ENCODE data around the gene LRIG1. TPM values are rescaled to one million over a fixed set of nuclear protein-coding genes. Genes with fewer than 3 reads are reported as not detected.

Gene LRIG1
- total and polyA plus RNA-seq, 2 of the 8 experiments (the other 6 are each of a cell fraction or from before 2014, with no cell fraction given) = 78.1 to 88.7 TPM

GRCh38 chr3:66517241-66517640 lies 16.4 kb upstream of the LRIG1 start:
- FAIRE-seq (no peak), DNase-seq (ENCODE audit: low read depth in 1 of 2, low spot score in 2 of 2) (no peak)
- H2BK20ac ChIP-seq (ENCODE audit: low read length) = no peak overlapping the region
- H2AK5ac ChIP-seq (ENCODE audit: low read depth, low read length) = no peak overlapping the region
- no peak overlapping the region for H3K4me2 ChIP-seq (ENCODE audit: insufficient read depth in 1 of 2, low read depth in 2 of 2, low read length in 2 of 2)
- H3K9ac ChIP-seq (replicated peaks in 1 of 4; ENCODE audit: extremely low read depth in 1 of 4, low read depth in 3 of 4, low read length in 3 of 4) = no peak overlapping the region
- H4K20me1 ChIP-seq (replicated peaks in 1 of 2; ENCODE audit: control insufficient read depth in 1 of 2, insufficient read depth in 2 of 2, low read length in 2 of 2) = no peaks in the 10 kb centered on the region
- no peak overlapping the region for H2BK120ac ChIP-seq (replicated peaks; ENCODE audit: low read depth, low read length)
- H4K91ac ChIP-seq (replicated peaks; ENCODE audit: insufficient read length, low read length) = no peak overlapping the region
- no peaks in the 10 kb centered on the region for H3K79me2 ChIP-seq (ENCODE audit: control insufficient read depth in 1 of 2, insufficient read depth in 2 of 2, low read length in 2 of 2)
- H3K14ac ChIP-seq (ENCODE audit: insufficient read length) = no peak overlapping the region
- ChIA-PET CTCF (ENCODE audit: partially characterized antibody) (interaction anchor here (0.8 to 1.7 kb wide), 4 partner anchors 9 to 251 kb away, joined by 3 to 8 read pairs (median 3); no protein-coding TSS in a partner anchor), POLR2A (ENCODE audit: partially characterized antibody) (no interaction called here)
- no peak overlapping the region for H3K4me3 ChIP-seq (ENCODE audit: extremely low read depth in 1 of 4, insufficient read depth in 2 of 4, low read depth in 3 of 4, low read length in 4 of 4)
- H2BK5ac ChIP-seq (ENCODE audit: low read depth, low read length) = no peak overlapping the region
- no peak overlapping the region for H4K8ac ChIP-seq (ENCODE audit: extremely low read depth, insufficient read depth, low read length)
- no peak overlapping the region for H2BK15ac ChIP-seq (ENCODE audit: low read length)
- H3K27ac ChIP-seq (ENCODE audit: low read depth, low read length) = no peak overlapping the region
- no peaks in the 10 kb centered on the region; a peak in 2 of 7 replicates for H3K4me1 ChIP-seq (replicated peaks in 1 of 4; ENCODE audit: control insufficient read depth in 3 of 4, insufficient read depth in 4 of 4, low read length in 3 of 4)
- H2AFZ ChIP-seq (ENCODE audit: low read length) = no peak overlapping the region
- H3K79me1 ChIP-seq (ENCODE audit: low read depth, low read length) = no peaks in the 10 kb centered on the region
- H2BK12ac ChIP-seq (ENCODE audit: low read depth, low read length) = no peak overlapping the region
- no peaks in the 10 kb centered on the region for H3K23me2 ChIP-seq (ENCODE audit: low read depth, low read length)
- no peak overlapping the region for H3K18ac ChIP-seq (ENCODE audit: extremely low read depth, low read length)
- H3K9me3 ChIP-seq (ENCODE audit: insufficient read depth in 2 of 2, low read depth in 1 of 2, low read length in 1 of 2) = no peaks in the 10 kb centered on the region
- H3K36me3 ChIP-seq (ENCODE audit: control insufficient read depth in 2 of 4, insufficient read depth in 4 of 4, low read length in 3 of 4) = no peaks in the 10 kb centered on the region
- H3K27me3 ChIP-seq (replicated peaks in 1 of 4; ENCODE audit: control insufficient read depth in 3 of 4, extremely low read depth in 1 of 4, insufficient read depth in 3 of 4, low read length in 3 of 4) = no peaks in the 10 kb centered on the region
- no peak overlapping the region for H3K4ac ChIP-seq (replicated peaks; ENCODE audit: insufficient read length, low read depth, low read length)
- no peak overlapping the region for H3K56ac ChIP-seq (replicated peaks; ENCODE audit: insufficient read length, low read depth, low read length)
- H4K5ac ChIP-seq (ENCODE audit: insufficient read length, low read depth, low read length) = no peak overlapping the region
- no peak overlapping the region for H3K23ac ChIP-seq (ENCODE audit: insufficient read length)
- WGBS, 2 experiments (ENCODE audit: extremely low coverage in 1 of 2, insufficient coverage in 1 of 2, insufficient read length in 1 of 2, insufficient replicate concordance in 2 of 2, low coverage in 1 of 2, low lambda C conversion rate in 2 of 2, missing lambda C conversion rate in 1 of 2) = 83% methylated on average over 2 of the region's 2 CpGs; no CpG with 5 or more reads in 1 of the 2 experiments
- TF ChIP-seq RBBP5 (IDR thresholded peaks at IDR 0.05; ENCODE audit: borderline replicate concordance, low read depth, low read length) (no peak), NANOG (IDR thresholded peaks at IDR 0.05; ENCODE audit: insufficient read depth, low read depth, low read length, poor library complexity, severe bottlenecking) (no peak), KDM1A (IDR thresholded peaks at IDR 0.05; ENCODE audit: borderline replicate concordance, low read length) (no peak), EP300 (IDR thresholded peaks at IDR 0.05; ENCODE audit: borderline replicate concordance in 1 of 2, low read depth in 2 of 2, low read length in 2 of 2) (no peak), ZNF274 (IDR thresholded peaks at IDR 0.05; ENCODE audit: borderline replicate concordance, extremely low read depth, low read length) (no peak), CREB1 (IDR thresholded peaks at IDR 0.05) (no peak), CTCF (IDR thresholded peaks at IDR 0.05; ENCODE audit: control extremely low read depth in 1 of 3, insufficient read depth in 1 of 3, low read depth in 1 of 3, low read length in 3 of 3) (no peak), GABPA (IDR thresholded peaks at IDR 0.05; ENCODE audit: borderline replicate concordance, insufficient read depth, low read length) (no peak), SP1 (IDR thresholded peaks at IDR 0.05; ENCODE audit: low read depth, low read length) (no peak)
